ENCODE data around the gene COL18A1. TPM values are rescaled to one million over a fixed set of nuclear protein-coding genes. Genes with fewer than 3 reads are reported as not detected.

Gene COL18A1
- total and polyA plus RNA-seq, 10 donors: 35.0 to 208 (median 86.4) TPM

GRCh38 chr21:45532826-45533360 is 127.9 kb downstream of the COL18A1 start:
- peaks cover 0 to 85% (median 21%) of the 10 kb centered on the region in 6 donors for H3K36me3 ChIP-seq
- WGBS, 5 donors: 23 to 37% (median 33%) methylated on average over 5 to 7 of the region's 7 CpGs
- H3K27me3 ChIP-seq (replicated peaks in 1 of 7): no peaks in the 10 kb centered on the region
- peaks cover 8 to 58% (median 40%) of the 10 kb centered on the region in 6 donors for H3K4me1 ChIP-seq
- DNase-seq: peak; percentile 80
- peak overlapping the region in 7 of 8 donors; percentile 49 to 92 (median 80) for H3K27ac ChIP-seq
- peak overlapping the region in 1 of 8 donors; percentile 57 for H3K4me3 ChIP-seq
- intact Hi-C loops (cut with DNase I; ENCODE audit: low total_unique reads): no loop called here
- TF ChIP-seq POLR2A (IDR thresholded peaks at IDR 0.05) (no peak), POLR2AphosphoS5 (IDR thresholded peaks at IDR 0.05) (peak in 2 of 3 donors; percentile 28 to 35), CTCF (IDR thresholded peaks at IDR 0.05 in 8 of 11, conservative IDR thresholded peaks at IDR 0.05 in 3 of 11) (no peak)
- H3K9me3 ChIP-seq: no peaks in the 10 kb centered on the region

GRCh38 chr21:45533361-45533845 is 128.4 kb downstream of the COL18A1 start:
- Histone ChIP-seq H3K36me3 (peaks cover 0 to 85% (median 20%) of the 10 kb centered on the region in 6 donors), H3K27ac (peak overlapping the region in 7 of 8 donors; percentile 49 to 92 (median 80)), H3K4me3 (peak overlapping the region in 1 of 8 donors; percentile 57), H3K4me1 (peaks cover 8 to 62% (median 40%) of the 10 kb centered on the region in 6 donors), H3K9me3 (no peaks in the 10 kb centered on the region), H3K27me3 (replicated peaks in 1 of 7) (no peaks in the 10 kb centered on the region)
- WGBS, 5 donors: 68 to 81% (median 77%) methylated on average over 5 to 12 of the region's 12 CpGs
- TF ChIP-seq POLR2AphosphoS5 (IDR thresholded peaks at IDR 0.05): no peak
- TF ChIP-seq POLR2A (IDR thresholded peaks at IDR 0.05): no peak
- no peak for TF ChIP-seq CTCF (IDR thresholded peaks at IDR 0.05 in 8 of 11, conservative IDR thresholded peaks at IDR 0.05 in 3 of 11)
- intact Hi-C loops (cut with DNase I; ENCODE audit: low total_unique reads): no loop called here
- no peak for DNase-seq

- intact Hi-C loops (cut with DNase I; ENCODE audit: low total_unique reads): no loop called here
- Histone ChIP-seq H3K36me3 (peaks cover 0 to 85% (median 15%) of the 10 kb centered on the region in 6 donors), H3K27me3 (replicated peaks in 1 of 7) (no peaks in the 10 kb centered on the region), H3K27ac (peak overlapping the region in 7 of 8 donors; percentile 57 to 92 (median 80)), H3K4me3 (peak overlapping the region in 2 of 8 donors; percentile 33 to 57), H3K4me1 (peaks cover 8 to 64% (median 40%) of the 10 kb centered on the region in 6 donors), H3K9me3 (no peaks in the 10 kb centered on the region)
- WGBS, 5 donors: 83 to 98% (median 86%) methylated on average over 9 to 20 of the region's 20 CpGs
- TF ChIP-seq POLR2A (IDR thresholded peaks at IDR 0.05) (no peak), POLR2AphosphoS5 (IDR thresholded peaks at IDR 0.05) (no peak), CTCF (IDR thresholded peaks at IDR 0.05 in 8 of 11, conservative IDR thresholded peaks at IDR 0.05 in 3 of 11) (no peak)
- peak; percentile 77 for DNase-seq
These were observed 129.1 kb downstream of the COL18A1 start for GRCh38 chr21:45533846-45534635.

Data from spleen (tissue), 11 donors.